ENCODE results near the gene MTF2.

- TF ChIP-seq GATA3 (IDR thresholded peaks at IDR 0.05; ENCODE audit: low read depth, low read length) (no peak), GATA2 (IDR thresholded peaks at IDR 0.05; ENCODE audit: low read depth, low read length) (no peak)
Observed at GRCh38 chr1:93109578-93109977, 30.5 kb downstream of the MTF2 start.
